K562 (cell line): ENCODE data around the gene STOX1. TPM values are rescaled to one million over a fixed set of nuclear protein-coding genes. Genes with fewer than 3 reads are reported as not detected.
"Not testable (repeated sequence)": the region's sequence is repeated elsewhere in the genome, so short reads cannot be mapped to it uniquely, and the experiment has no call there.

Experiments
- ATAC-seq: fragments of 200-7000 bp; cut with Tn5 transposase; 3 replicates; pipeline ENCODE4 v1.9.1; 2020; ENCODE audit warnings: moderate library complexity
- BruUV-seq: library from RNA; stranded (reverse); fragments of 400-500 nt; replicated peaks from 2 replicates; lab custom pipeline; 2021; lab: Mats Ljungman, UMichigan
- CTCF ChIA-PET: fragments of 300-600 bp; formaldehyde crosslinking; extraction: SDS; loops from one replicate; lab custom pipeline; 2021; ENCODE audit warnings: low intra/inter-chr PET ratio; lab: Yijun Ruan, JAX
- POLR2A ChIA-PET: fragments of 300-600, 350-650 bp; sonication (Branson Sonifier 250); formaldehyde crosslinking; extraction: SDS; loops from one replicate; lab custom pipeline; 2021; ENCODE audit warnings: antibody characterized with exemption, inconsistent platforms; lab: Yijun Ruan, JAX
- DNase-seq, 4 experiments: peaks; one replicate each; pipeline versions ENCODE4 v3.0.0 to v3.0.0-alpha.2; 2011 to 2018; ENCODE audit warnings: low spot score in 3 of 4, mixed read lengths in 3 of 4; ENCODE audit errors: extremely low read depth in 1 of 4
- FAIRE-seq: peaks from 2 replicates; lab custom pipeline; 2011; peaks lifted over from hg19 to GRCh38; lab: Jason Lieb, UNC
- H2AFZ ChIP-seq: 2 replicates; pipeline ENCODE4 v1.6.0; 2011; ENCODE audit warnings: low read depth, low read length, control low read depth, inconsistent platforms
- H3K27ac ChIP-seq: fragments of 200-600 bp; 3 replicates; pipeline ENCODE4 v1.8.0; 2011; ENCODE audit warnings: low read depth, mild to moderate bottlenecking, control low read depth, inconsistent platforms, low read length, moderate library complexity, mixed read lengths; ENCODE audit errors: extremely low read depth
- H3K27me3 ChIP-seq, 2 experiments: fragments of 300-600 bp in 1 of 2; 2 replicates in 1 of 2; 3 replicates in 1 of 2; pipeline versions ENCODE4 v1.6.0 to v1.8.0; 2011; ENCODE audit warnings: inconsistent platforms in 2 of 2, low read length in 2 of 2, mild to moderate bottlenecking in 1 of 2, mixed read lengths in 1 of 2, moderate library complexity in 1 of 2; ENCODE audit not compliant: control insufficient read depth in 2 of 2, insufficient read depth in 2 of 2
- H3K36me3 ChIP-seq: fragments of 300-600 bp; 3 replicates; pipeline ENCODE4 v1.8.0; 2011; ENCODE audit warnings: mild to moderate bottlenecking, low read length, inconsistent platforms; ENCODE audit not compliant: control insufficient read depth, insufficient read depth
- H3K4me1 ChIP-seq, 2 experiments: fragments of 200-600 bp in 1 of 2; replicated peaks in 1 of 2; 2 replicates in 1 of 2; 3 replicates in 1 of 2; pipeline versions ENCODE4 v1.5.1 to v1.8.0; 2011; ENCODE audit warnings: inconsistent platforms in 2 of 2, low read length in 2 of 2, mild to moderate bottlenecking in 1 of 2, mixed read lengths in 1 of 2, moderate library complexity in 1 of 2; ENCODE audit not compliant: control insufficient read depth in 2 of 2, insufficient read depth in 2 of 2
- H3K4me2 ChIP-seq: 2 replicates; pipeline ENCODE4 v1.6.1; 2011; ENCODE audit warnings: low read length, control low read depth, inconsistent platforms, mixed read lengths; ENCODE audit not compliant: insufficient read depth
- H3K4me3 ChIP-seq: fragments of 200-600 bp; sonication (generic), shearing (Covaris generic); 2 replicates; pipeline ENCODE4 v1.5.1; 2016; ENCODE audit warnings: control low read depth, inconsistent platforms
- H3K79me2 ChIP-seq: fragments of 200-600 bp; 3 replicates; pipeline ENCODE4 v1.8.0; 2011; ENCODE audit warnings: low read length, inconsistent platforms; ENCODE audit not compliant: control insufficient read depth, insufficient read depth
- H3K9ac ChIP-seq, 2 experiments: 2 replicates each; pipeline versions ENCODE4 v1.6.0 to v1.6.1; 2011; ENCODE audit warnings: low read depth in 2 of 2, low read length in 2 of 2, control low read depth in 1 of 2, inconsistent platforms in 1 of 2, mild to moderate bottlenecking in 1 of 2, mixed read lengths in 1 of 2; ENCODE audit not compliant: insufficient read depth in 1 of 2
- H3K9me1 ChIP-seq: one replicate; pipeline ENCODE4 v1.6.0; 2011; ENCODE audit warnings: inconsistent platforms, mild to moderate bottlenecking, low read length, moderate library complexity; ENCODE audit not compliant: control insufficient read depth, insufficient read depth
- H3K9me3 ChIP-seq: replicated peaks from 2 replicates; pipeline ENCODE4 v1.5.1; 2011; ENCODE audit warnings: low read depth, low read length, inconsistent platforms; ENCODE audit not compliant: control insufficient read depth, insufficient read depth
- H4K20me1 ChIP-seq: replicated peaks from 2 replicates; pipeline ENCODE4 v1.6.1; 2011; ENCODE audit warnings: low read length, inconsistent platforms, mixed read lengths; ENCODE audit not compliant: control insufficient read depth, insufficient read depth
- ADNP ChIP-seq: fragments of 200-800 bp; sonication (Bioruptor generic); IDR thresholded peaks from 2 replicates; pipeline ENCODE4 v1.6.1; 2016; ENCODE audit warnings: missing genetic modification characterization, missing compliant biosample characterization
- BCOR ChIP-seq: fragments of 450-650 bp; IDR thresholded peaks from 2 replicates; pipeline ENCODE4 v1.6.1; 2016
- CBFA2T3 ChIP-seq: fragments of 450-650 bp; IDR thresholded peaks from 2 replicates; pipeline ENCODE4 v1.6.1; 2017
- CEBPB ChIP-seq: fragments of 450-650 bp; IDR thresholded peaks from 2 replicates; pipeline ENCODE4 v1.6.1; 2016; ENCODE audit warnings: missing genetic modification characterization, missing compliant biosample characterization
- CREB3 ChIP-seq: fragments of 450-650 bp; conservative IDR thresholded peaks from 2 replicates; pipeline ENCODE4 v1.6.1; 2016; ENCODE audit warnings: missing genetic modification characterization, low read depth, mild to moderate bottlenecking, missing compliant biosample characterization, moderate library complexity
- EZH2 ChIP-seq: IDR thresholded peaks from 2 replicates; pipeline ENCODE4 v1.6.1; 2012; ENCODE audit warnings: low read depth, mild to moderate bottlenecking, inconsistent platforms, low read length, borderline replicate concordance
- FIP1L1 ChIP-seq: fragments of 200-400 bp; formaldehyde crosslinking; IDR thresholded peaks from 2 replicates; pipeline ENCODE4 v1.6.1; 2018; ENCODE audit warnings: mild to moderate bottlenecking, low read depth, low read length; ENCODE audit not compliant: poor library complexity, severe bottlenecking
- FOXK2 ChIP-seq, 2 experiments: fragments of 450-650 bp; IDR thresholded peaks in 1 of 2; conservative IDR thresholded peaks in 1 of 2; 2 replicates each; pipeline ENCODE4 v1.6.1; 2016; ENCODE audit warnings: low read depth in 2 of 2, mild to moderate bottlenecking in 1 of 2
- MIER1 ChIP-seq: fragments of 450-650 bp; IDR thresholded peaks from 2 replicates; pipeline ENCODE4 v1.6.1; 2016; ENCODE audit warnings: antibody characterized with exemption, mild to moderate bottlenecking, low read depth
- MYC ChIP-seq, 2 experiments: fragments of 250-450 bp in 1 of 2; sonication (Bioruptor Pico) in 1 of 2; IDR thresholded peaks; 2 replicates each; pipeline versions ENCODE4 v1.5.1 to v1.6.1; 2012 to 2021; ENCODE audit warnings: low read depth in 2 of 2, borderline replicate concordance in 1 of 2, improper control_type of control experiment in 1 of 2, low read length in 1 of 2, mild to moderate bottlenecking in 1 of 2, moderate library complexity in 1 of 2
- NR1H2 ChIP-seq: sonication (generic); formaldehyde crosslinking; IDR thresholded peaks from 2 replicates; pipeline ENCODE4 v1.4.0; 2020; ENCODE audit warnings: mild to moderate bottlenecking, missing genetic modification reagents
- NR2F6 ChIP-seq: fragments of 450-650 bp; formaldehyde crosslinking; IDR thresholded peaks from 2 replicates; pipeline ENCODE4 v1.4.0; 2020; ENCODE audit warnings: mild to moderate bottlenecking
- NR4A1 ChIP-seq, 2 experiments: fragments of 250-450 bp in 1 of 2; fragments of 450-650 bp in 1 of 2; sonication (Bioruptor Pico) in 1 of 2; IDR thresholded peaks; 2 replicates each; pipeline versions ENCODE4 v1.4.0 to v1.6.1; 2016 to 2020; ENCODE audit warnings: mild to moderate bottlenecking in 2 of 2, missing compliant biosample characterization in 1 of 2, missing genetic modification characterization in 1 of 2, moderate library complexity in 1 of 2
- PKNOX1 ChIP-seq: fragments of 450-650 bp; IDR thresholded peaks from 2 replicates; pipeline ENCODE4 v1.6.1; 2016
- PRPF4 ChIP-seq: fragments of 200-400 bp; formaldehyde crosslinking; IDR thresholded peaks from one replicate; pipeline ENCODE4 v1.6.1; 2017; ENCODE audit warnings: low read length, low read depth, mild to moderate bottlenecking; ENCODE audit not compliant: insufficient read depth, poor library complexity, severe bottlenecking
- RBM25 ChIP-seq: fragments of 200-400 bp; formaldehyde crosslinking; IDR thresholded peaks from 2 replicates; pipeline ENCODE4 v1.6.1; 2018; ENCODE audit warnings: low read length, low read depth, moderate library complexity; ENCODE audit not compliant: severe bottlenecking
- RCOR1 ChIP-seq, 2 experiments: IDR thresholded peaks; 2 replicates each; pipeline ENCODE4 v1.6.1; 2012; ENCODE audit warnings: low read depth in 2 of 2, low read length in 2 of 2, borderline replicate concordance in 1 of 2, improper control_type of control experiment in 1 of 2
- RFX1 ChIP-seq: fragments of 450-650 bp; IDR thresholded peaks from 2 replicates; pipeline ENCODE4 v1.6.1; 2016; ENCODE audit warnings: mild to moderate bottlenecking, moderate library complexity
- WGBS: fragments of 100-300 bp; shearing (Covaris generic); methylation state at CpG from one replicate; pipeline ENCODE4 v1.1.6; 2016; ENCODE audit warnings: low coverage, mixed read lengths; ENCODE audit not compliant: insufficient coverage; ENCODE audit errors: missing lambda C conversion rate; 5-methylcytosine and 5-hydroxymethylcytosine counted together
- in situ Hi-C: fragments of 300-500 bp; cut with MboI; formaldehyde crosslinking; loops from 4 replicates; pipeline ENCODE4 v1.15.0; 2018; ENCODE audit warnings: inconsistent platforms, mixed read lengths
- intact Hi-C: fragments of 100-400 bp; cut with micrococcal nuclease; formaldehyde crosslinking; loops from 2 replicates; pipeline ENCODE4 v1.14.2; 2022
- polyA plus RNA-seq, 8 experiments: library from polyadenylated mRNA; depleted of rRNA in 4 of 8; stranded (reverse) in 5 of 8; unstranded in 3 of 8; fragments of >200 nt; fragmentation: Nextera tagmentation in 2 of 8; fragmentation: Illumina TruSeq in 1 of 8; extraction: Ambion mirVana in 2 of 8; extraction: Trizol in 1 of 8; gene quantifications; 2 replicates each; pipeline versions ENCODE4 v1.2.1 to v1.2.3, GENCODE V29; 2011 to 2014; ENCODE audit warnings: inconsistent platforms in 1 of 8, missing spikeins in 1 of 8
- total RNA-seq, 7 experiments: library from RNA; depleted of rRNA in 6 of 7; stranded (reverse); fragments of >200 nt in 6 of 7; fragmentation: Illumina TruSeq in 2 of 7; extraction: Trizol in 2 of 7; gene quantifications; 2 replicates each; pipeline versions ENCODE4 v1.2.1 to v1.2.3, GENCODE V29; 2011 to 2021; ENCODE audit warnings: low replicate concordance in 1 of 7

Gene STOX1
- total and polyA plus RNA-seq, 9 of the 15 experiments (the other 6 are each of a cell fraction or from before 2014, with no cell fraction given) = 0.09 to 0.87 (median 0.29) TPM

DNA sequence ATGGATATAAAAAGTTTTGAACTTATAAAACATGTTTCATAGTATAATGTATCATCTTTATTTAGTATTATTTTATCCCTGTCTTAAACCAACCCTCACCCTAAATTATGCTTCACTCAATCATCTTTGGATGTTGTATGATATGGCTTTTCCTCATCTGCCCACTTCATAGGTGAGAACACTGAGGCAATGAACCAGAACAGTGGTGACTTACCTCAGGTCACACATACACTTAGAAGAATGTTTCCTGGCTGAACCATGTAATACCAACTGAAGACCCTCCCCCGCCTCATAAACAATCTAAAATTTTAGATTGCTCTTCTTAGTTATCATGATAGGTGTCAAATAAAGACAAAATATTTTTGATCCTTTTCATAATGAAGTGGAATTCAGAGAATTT, 22.6 kb upstream of the STOX1 start (continued):
- TF ChIP-seq NR2F6 (CRISPR knock-in tag) (no peak), PRPF4 (no peak), ADNP (tag) (0 out of 2 replicates have a peak, but pooled peaks have one; percentile 55), RFX1 (no peak), EZH2 (no peak), RBM25 (peak; percentile 95), RCOR1 (IDR thresholded peaks at IDR 0.05; ENCODE audit: borderline replicate concordance in 1 of 2, low read depth in 2 of 2, low read length in 2 of 2) (0 out of 4 replicates have a peak, but pooled peaks of 1 of the 2 experiments have one; percentile 8), MIER1 (no peak), CBFA2T3 (no peak), FIP1L1 (no peak)

- H3K4me3 ChIP-seq; H3K27me3 ChIP-seq; CTCF ChIA-PET; BruUV-seq; H3K79me2 ChIP-seq; intact Hi-C loops; H3K9me3 ChIP-seq; in situ Hi-C loops; DNase-seq; H3K36me3 ChIP-seq; ATAC-seq; H4K20me1 ChIP-seq; TF ChIP-seq NR4A1 (CRISPR knock-in tag; IDR thresholded peaks at IDR 0.05); MYC (IDR thresholded peaks at IDR 0.05; ENCODE audit: low read depth, low read length): not testable (repeated sequence)
- POLR2A ChIA-PET = interaction anchor here (0.5 to 1.4 kb wide), 3 partner anchors 10 to 276 kb away, joined by 3 to 6 read pairs (median 4); partner anchors contain the start of gene STOX1
- WGBS = 71% methylated on average over 9 of the region's 9 CpGs
- Histone ChIP-seq H2AFZ (peak overlapping the region; percentile 60), H3K4me2 (peak overlapping the region; percentile 1; the same call in 1 of the 2 replicates), H3K27ac (peak overlapping the region; percentile 74; the same call in 1 of the 3 replicates), H3K4me1 (peaks cover 11 to 17% of the 10 kb centered on the region in 2 experiments), H3K9ac (peak overlapping the region in 1 of 2 experiments; percentile 31; a peak in 1 of 4 replicates)
- peak; percentile 35 for FAIRE-seq
- TF ChIP-seq BCOR (0 out of 2 replicates have a peak, but pooled peaks have one; percentile 10), CREB3 (tag) (0 out of 2 replicates have a peak, but pooled peaks have one; percentile 37), NR1H2 (peak; percentile 57; the same call in 1 of the 2 replicates), NR4A1 (tag; IDR thresholded peaks at IDR 0.05) (peak; percentile 56; the same call in 1 of the 2 replicates), MYC (CRISPR knock-in tag; IDR thresholded peaks at IDR 0.05; ENCODE audit: borderline replicate concordance, low read depth) (0 out of 2 replicates have a peak, but pooled peaks have one; percentile 19), PKNOX1 (0 out of 2 replicates have a peak, but pooled peaks have one; percentile 3), FOXK2 (conservative IDR thresholded peaks at IDR 0.05 in 1 of 2, IDR thresholded peaks at IDR 0.05 in 1 of 2; ENCODE audit: low read depth in 2 of 2) (0 out of 4 replicates have a peak, but pooled peaks of 1 of the 2 experiments have one; percentile 2), CEBPB (0 out of 2 replicates have a peak, but pooled peaks have one; percentile 45)
- TF ChIP-seq, all 486 proteins: peak for 8; not testable (repeated sequence) for 478
- not testable (repeated sequence) for H3K9me1 ChIP-seq
Measured at GRCh38 chr10:68810830-68811229, 16.5 kb upstream of the STOX1 start.
